Stimulated activated naive B cell treated with anti-CD40 and anti-IgM and Interleukin-4, amounts not matched to agents 10 μg/mL and 1 μg/mL and 100 μg/mL, for 72 hours (primary cell): ENCODE results near the gene LTB4R2.

Experiments used
- ATAC-seq, 2 donors: fragments of 150-1000 bp; cut with Tn5 transposase; replicated peaks; 2 replicates each; pipeline ENCODE4 v1.10.0; 2021; ENCODE audit warnings: moderate library complexity in 1 of 2
- DNase-seq: peaks from one replicate; pipeline ENCODE4 v3.0.0; 2021
- H3K27ac Mint-ChIP-seq: one replicate; pipeline ENCODE4 v1.8.0; 2022; ENCODE audit warnings: mild to moderate bottlenecking, mixed read lengths
- H3K27me3 Mint-ChIP-seq, 2 donors: one replicate each; pipeline ENCODE4 v1.8.0; 2022; ENCODE audit warnings: mixed read lengths in 2 of 2
- H3K36me3 Mint-ChIP-seq, 2 donors: one replicate each; pipeline ENCODE4 v1.8.0; 2022; ENCODE audit warnings: mixed read lengths in 2 of 2, mild to moderate bottlenecking in 1 of 2
- H3K4me1 Mint-ChIP-seq, 2 donors: one replicate each; pipeline ENCODE4 v1.8.0; 2022; ENCODE audit warnings: mixed read lengths in 2 of 2, mild to moderate bottlenecking in 1 of 2
- H3K4me3 Mint-ChIP-seq, 2 donors: one replicate each; pipeline ENCODE4 v1.8.0; 2022; ENCODE audit warnings: mild to moderate bottlenecking in 2 of 2, mixed read lengths in 2 of 2, moderate library complexity in 1 of 2
- H3K9me3 Mint-ChIP-seq, 2 donors: one replicate each; pipeline ENCODE4 v1.8.0; 2022; ENCODE audit warnings: mixed read lengths in 2 of 2, mild to moderate bottlenecking in 1 of 2

LTB4R2 gene

DNA sequence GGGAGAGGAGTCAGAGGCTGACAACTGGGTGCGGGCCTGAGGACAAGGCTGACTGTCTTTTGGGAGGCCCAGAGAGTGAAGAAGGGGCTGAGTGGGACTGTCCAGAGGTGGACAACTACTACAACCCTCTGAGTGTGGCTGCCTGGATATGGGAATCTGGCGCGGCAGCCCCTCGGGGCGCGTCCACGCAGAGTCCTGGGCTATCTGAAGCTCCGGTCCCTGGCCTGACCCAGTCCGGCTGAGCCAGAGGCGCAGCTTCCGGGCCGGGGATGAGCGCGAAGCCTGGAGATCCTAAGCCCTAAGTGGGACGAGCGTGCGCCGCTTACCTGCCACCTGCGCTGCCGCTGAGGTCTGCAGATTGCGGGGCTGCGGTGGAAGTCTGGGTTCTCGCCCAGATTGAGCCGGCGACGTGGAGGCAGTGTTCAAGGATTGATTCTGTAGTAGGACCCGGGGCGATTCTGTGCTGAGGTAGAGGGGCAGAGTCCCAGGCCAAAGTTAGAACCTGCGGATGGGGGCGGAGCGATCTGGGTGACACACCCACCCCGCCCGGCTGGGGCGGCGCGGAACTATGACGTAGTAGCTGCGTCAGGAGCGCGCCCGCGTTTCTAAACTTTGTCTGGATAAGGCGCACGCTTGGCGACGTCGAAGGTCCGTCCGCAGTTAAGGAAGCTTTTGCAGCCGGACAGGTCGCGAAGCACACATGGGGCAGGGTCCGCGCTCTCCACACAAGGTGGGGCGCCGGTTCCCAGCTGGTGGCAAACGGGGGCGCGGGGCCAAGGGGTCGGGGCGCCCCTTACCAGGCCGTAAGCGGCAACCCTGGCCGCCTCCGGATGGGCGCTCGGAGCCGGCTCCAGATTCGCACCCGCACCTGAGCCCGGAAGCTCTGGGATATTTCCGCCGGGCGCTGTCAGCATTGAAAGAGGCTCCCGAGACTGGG is 10.4 kb upstream of the LTB4R2 start, which contains the start of the genes DHRS1 and NOP9:
Gene DHRS1 (minus strand): TSS at position 526 of the 937 bp plus-strand sequence. CDS start 674 bp downstream, outside the sequence.
Gene NOP9 (plus strand): TSS at position 596 of the 937 bp plus-strand sequence. CDS start 105 bp downstream, at position 701.
- H3K4me3 Mint-ChIP-seq, result peak within 1 kb of the TSS; percentile 94 to 95
- DNase-seq (peak; percentile 87), ATAC-seq (peak; percentile 78 to 88)
- H3K27ac Mint-ChIP-seq, result peak within 1 kb of the TSS; percentile 96
- no peaks in the 10 kb centered on the region for H3K27me3 Mint-ChIP-seq
- peaks cover 31 to 43% of the 10 kb centered on the region in 2 donors for H3K4me1 Mint-ChIP-seq
- H3K9me3 Mint-ChIP-seq, result no peaks in the 10 kb centered on the region
- H3K36me3 Mint-ChIP-seq, result peaks cover 32 to 54% of the 10 kb centered on the region in 2 donors

DNA sequence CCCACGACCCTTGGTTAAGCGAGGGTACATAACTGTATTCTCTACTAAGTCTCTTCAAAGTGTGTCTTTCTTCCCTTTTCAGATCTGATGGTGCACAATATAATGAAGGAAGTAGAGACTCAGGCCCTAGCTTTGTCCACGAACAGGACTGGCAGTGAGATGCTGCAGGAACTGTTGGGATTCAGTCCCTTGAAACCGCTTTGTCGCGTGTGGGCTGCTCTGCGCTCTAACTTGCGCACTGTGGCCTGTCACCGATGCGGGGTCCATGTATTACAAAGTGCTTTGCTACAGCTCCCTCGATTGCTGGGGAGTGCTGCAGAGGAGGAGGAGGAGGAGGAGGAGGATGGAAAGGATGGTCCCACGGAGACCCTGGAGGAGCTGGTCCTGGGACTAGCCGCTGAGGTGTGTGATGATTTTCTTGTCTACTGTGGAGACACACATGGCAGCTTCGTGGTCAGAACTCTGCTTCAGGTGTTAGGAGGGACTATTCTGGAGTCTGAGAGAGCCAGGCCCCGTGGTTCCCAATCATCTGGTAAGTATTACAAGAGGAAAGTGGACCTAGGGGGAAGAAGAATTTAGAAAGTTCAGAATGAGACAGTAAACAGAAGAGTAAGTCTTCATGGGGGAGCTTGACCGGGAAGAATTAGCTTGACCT is 9.5 kb upstream of the LTB4R2 start:
- Mint-ChIP-seq H3K4me1 (peaks cover 31 to 43% of the 10 kb centered on the region in 2 donors), H3K27ac (peak overlapping the region; percentile 96), H3K27me3 (no peaks in the 10 kb centered on the region), H3K9me3 (no peaks in the 10 kb centered on the region), H3K36me3 (peaks cover 35 to 57% of the 10 kb centered on the region in 2 donors), H3K4me3 (peak overlapping the region; percentile 94 to 95)
- no peak for DNase-seq
- no peak for ATAC-seq

DNA sequence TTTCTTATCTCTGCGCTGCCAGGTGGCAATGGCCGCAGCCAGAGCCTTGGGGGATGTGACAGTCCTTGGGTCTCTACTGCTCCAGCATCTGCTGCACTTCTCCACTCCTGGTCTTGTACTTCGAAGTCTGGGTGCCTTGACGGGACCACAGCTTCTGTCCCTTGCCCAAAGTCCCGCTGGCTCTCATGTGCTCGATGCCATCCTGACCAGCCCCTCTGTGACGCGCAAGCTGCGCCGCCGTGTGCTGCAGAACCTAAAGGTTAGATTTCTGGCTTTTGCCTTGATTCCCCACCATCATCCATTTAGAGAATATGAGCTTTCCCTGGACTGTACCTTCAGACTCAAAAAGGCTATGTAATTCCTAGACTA is 5.9 kb upstream of the LTB4R2 start:
- Mint-ChIP-seq H3K27ac (no peak overlapping the region), H3K4me1 (peaks cover 21 to 39% of the 10 kb centered on the region in 2 donors), H3K4me3 (no peak overlapping the region)

DNA sequence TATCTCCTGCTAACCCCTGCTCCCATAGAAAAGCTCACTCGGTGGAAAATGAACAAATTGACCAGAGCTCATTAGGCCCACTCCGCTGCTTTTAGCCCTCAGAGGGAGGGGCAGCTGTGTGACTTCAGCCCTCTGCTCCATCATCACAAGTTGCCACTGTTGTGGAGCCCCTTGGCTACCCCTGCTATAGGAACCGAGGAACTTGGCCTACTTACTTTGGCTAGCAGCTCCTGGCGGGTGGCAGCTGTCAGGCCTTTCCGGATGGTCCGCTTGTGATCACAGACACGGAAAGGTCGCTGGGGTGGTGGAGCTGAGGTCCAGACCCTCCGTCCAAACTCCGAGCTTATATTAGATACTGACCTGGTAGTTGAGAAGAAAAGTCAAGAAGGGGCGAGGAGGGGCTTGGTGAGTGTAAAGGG is 2.8 kb upstream of the LTB4R2 start:
- H3K4me1 Mint-ChIP-seq, result peaks cover 33 to 54% of the 10 kb centered on the region in 2 donors
- H3K4me3 Mint-ChIP-seq, result no peak overlapping the region
- peaks cover 43 to 72% of the 10 kb centered on the region in 2 donors for H3K36me3 Mint-ChIP-seq
- peak overlapping the region; percentile 25 for H3K27ac Mint-ChIP-seq
- H3K9me3 Mint-ChIP-seq, result no peaks in the 10 kb centered on the region
- DNase-seq (no peak), ATAC-seq (no peak)
- H3K27me3 Mint-ChIP-seq, result no peaks in the 10 kb centered on the region

More for the DNA sequence above, 5.9 kb upstream of the LTB4R2 start:
- Mint-ChIP-seq H3K27me3 (no peaks in the 10 kb centered on the region), H3K9me3 (no peaks in the 10 kb centered on the region), H3K36me3 (peaks cover 37 to 73% of the 10 kb centered on the region in 2 donors)
- no peak for ATAC-seq
- no peak for DNase-seq

DNA sequence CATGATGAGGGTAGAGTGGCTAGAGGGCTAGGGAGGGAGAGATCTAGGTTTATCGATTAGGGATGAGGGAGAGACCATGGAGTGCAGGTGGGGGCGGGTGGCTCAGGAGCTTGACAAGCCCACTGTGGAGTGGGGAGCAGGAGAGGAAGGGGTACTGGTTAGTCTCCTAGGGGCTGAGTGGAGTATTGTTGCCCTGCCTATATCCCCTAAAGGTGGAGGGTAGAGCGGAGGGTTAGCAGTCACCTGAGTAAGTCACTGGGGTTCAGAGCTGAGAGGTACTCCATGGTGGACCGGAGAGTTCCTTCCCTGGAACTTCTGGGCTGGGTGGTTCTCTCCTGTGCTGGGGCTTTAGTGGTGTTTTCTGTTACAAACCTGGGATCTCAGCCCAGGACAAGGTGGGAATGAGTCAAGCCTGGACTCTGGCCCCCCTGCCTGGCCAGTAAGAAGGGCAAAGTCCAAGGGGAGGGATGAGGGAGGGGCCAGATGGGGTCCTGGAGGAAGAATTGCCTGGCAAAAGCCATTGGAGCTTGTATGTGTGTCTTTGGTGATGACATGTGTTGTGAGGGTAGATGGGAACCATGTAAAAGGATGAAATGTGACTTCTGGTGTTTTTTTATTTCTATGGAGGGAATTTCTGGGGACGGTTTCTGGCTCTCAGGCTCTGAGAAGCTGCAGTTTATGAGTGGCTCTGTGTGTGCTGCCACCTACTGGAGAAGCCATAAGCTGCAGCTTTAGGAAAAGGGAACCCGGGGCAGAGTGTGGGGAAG is 2.2 kb upstream of the LTB4R2 start, which contains the start of gene CIDEB:
Gene CIDEB (minus strand): TSS at position 403 of the 767 bp plus-strand sequence. CDS start 119 bp downstream, at position 284.
- Mint-ChIP-seq H3K36me3 (peaks cover 37 to 71% of the 10 kb centered on the region in 2 donors), H3K4me3 (no peak within 1 kb of the TSS), H3K9me3 (no peaks in the 10 kb centered on the region), H3K4me1 (peaks cover 39 to 60% of the 10 kb centered on the region in 2 donors), H3K27me3 (no peaks in the 10 kb centered on the region), H3K27ac (peak within 1 kb of the TSS; percentile 25)
- peak; percentile 13 to 30 for ATAC-seq
- DNase-seq, result peak; percentile 50

DNA sequence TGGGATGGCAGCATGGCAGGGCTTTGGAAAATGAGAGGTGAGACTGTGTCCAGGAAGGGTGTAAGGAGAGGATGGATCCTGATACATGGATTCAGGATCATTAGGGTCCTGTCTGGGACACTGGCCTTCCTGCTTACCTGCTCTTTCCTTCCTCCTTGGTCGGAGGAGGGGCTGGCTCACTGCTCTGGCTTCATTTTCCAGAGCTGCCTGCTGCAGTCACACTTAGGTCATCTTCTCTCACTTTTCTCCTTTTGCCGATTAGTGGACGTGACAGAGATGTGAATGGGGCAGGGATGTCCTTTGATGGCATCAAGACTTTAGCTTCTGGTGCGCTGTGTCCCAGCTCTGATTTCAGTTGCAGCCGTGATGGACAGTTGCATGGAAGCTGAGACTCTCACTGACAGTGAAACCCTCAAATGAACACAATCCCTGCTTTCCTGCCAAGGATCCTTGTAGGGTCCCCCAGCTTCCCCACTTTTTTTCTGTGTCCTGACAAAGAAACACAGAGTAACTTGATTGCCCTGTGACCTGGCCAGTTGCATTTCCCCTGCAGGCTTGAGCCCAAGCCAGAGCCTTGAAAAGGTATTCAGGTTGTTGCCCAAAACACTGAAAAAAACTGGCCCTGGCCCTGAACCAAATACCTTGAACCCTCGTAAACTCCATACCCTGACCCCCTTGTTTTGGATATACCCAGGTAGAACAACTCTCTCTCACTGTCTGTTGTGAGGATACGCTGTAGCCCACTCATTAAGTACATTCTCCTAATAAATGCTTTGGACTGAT is 1.4 kb upstream of the LTB4R2 start:
- H3K36me3 Mint-ChIP-seq, result peaks cover 33 to 71% of the 10 kb centered on the region in 2 donors

DNA sequence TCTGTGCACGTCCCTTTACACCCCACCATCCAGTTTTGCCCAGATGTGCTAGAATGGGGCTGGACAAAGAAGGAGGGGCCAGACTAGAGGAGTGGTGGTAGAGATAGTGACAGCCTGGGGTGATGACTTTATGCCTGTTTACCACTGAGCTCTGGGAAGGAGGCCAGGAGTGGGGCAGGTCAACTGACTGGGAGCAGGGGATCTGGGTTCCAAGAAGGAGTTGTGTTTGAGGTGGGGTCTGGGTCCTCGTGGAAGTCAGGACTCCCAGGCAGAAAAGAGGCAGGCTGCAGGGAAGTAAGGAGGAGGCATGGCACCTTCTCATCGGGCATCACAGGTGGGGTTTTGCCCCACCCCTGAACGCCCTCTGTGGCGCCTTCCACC is 315 bp downstream of the LTB4R2 start:
- no peak for DNase-seq
- ATAC-seq, result no peak
- no peaks in the 10 kb centered on the region for H3K9me3 Mint-ChIP-seq
- H3K36me3 Mint-ChIP-seq, result peaks cover 24 to 61% of the 10 kb centered on the region in 2 donors
- H3K4me3 Mint-ChIP-seq, result peak overlapping the region; percentile 18 to 79
- H3K27ac Mint-ChIP-seq, result peak overlapping the region; percentile 63
- peaks cover 59 to 83% of the 10 kb centered on the region in 2 donors for H3K4me1 Mint-ChIP-seq
- H3K27me3 Mint-ChIP-seq, result no peaks in the 10 kb centered on the region

More for the DNA sequence above, 1.4 kb upstream of the LTB4R2 start:
- DNase-seq, result no peak
- ATAC-seq, result no peak
- H3K27me3 Mint-ChIP-seq, result no peaks in the 10 kb centered on the region
- H3K4me3 Mint-ChIP-seq, result no peak overlapping the region
- no peak overlapping the region for H3K27ac Mint-ChIP-seq
- H3K9me3 Mint-ChIP-seq, result no peaks in the 10 kb centered on the region
- H3K4me1 Mint-ChIP-seq, result peaks cover 46 to 68% of the 10 kb centered on the region in 2 donors

DNA sequence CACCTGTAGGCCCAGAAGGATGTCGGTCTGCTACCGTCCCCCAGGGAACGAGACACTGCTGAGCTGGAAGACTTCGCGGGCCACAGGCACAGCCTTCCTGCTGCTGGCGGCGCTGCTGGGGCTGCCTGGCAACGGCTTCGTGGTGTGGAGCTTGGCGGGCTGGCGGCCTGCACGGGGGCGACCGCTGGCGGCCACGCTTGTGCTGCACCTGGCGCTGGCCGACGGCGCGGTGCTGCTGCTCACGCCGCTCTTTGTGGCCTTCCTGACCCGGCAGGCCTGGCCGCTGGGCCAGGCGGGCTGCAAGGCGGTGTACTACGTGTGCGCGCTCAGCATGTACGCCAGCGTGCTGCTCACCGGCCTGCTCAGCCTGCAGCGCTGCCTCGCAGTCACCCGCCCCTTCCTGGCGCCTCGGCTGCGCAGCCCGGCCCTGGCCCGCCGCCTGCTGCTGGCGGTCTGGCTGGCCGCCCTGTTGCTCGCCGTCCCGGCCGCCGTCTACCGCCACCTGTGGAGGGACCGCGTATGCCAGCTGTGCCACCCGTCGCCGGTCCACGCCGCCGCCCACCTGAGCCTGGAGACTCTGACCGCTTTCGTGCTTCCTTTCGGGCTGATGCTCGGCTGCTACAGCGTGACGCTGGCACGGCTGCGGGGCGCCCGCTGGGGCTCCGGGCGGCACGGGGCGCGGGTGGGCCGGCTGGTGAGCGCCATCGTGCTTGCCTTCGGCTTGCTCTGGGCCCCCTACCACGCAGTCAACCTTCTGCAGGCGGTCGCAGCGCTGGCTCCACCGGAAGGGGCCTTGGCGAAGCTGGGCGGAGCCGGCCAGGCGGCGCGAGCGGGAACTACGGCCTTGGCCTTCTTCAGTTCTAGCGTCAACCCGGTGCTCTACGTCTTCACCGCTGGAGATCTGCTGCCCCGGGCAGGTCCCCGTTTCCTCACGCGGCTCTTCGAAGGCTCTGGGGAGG is 985 bp downstream of the LTB4R2 start, which contains the start of gene LTB4R:
Gene LTB4R (plus strand): TSS at position 857 of the 959 bp plus-strand sequence. CDS start 4,150 bp downstream, outside the sequence.
- H3K27me3 Mint-ChIP-seq, result no peaks in the 10 kb centered on the region
- peak within 1 kb of the TSS; percentile 76 to 79 for H3K4me3 Mint-ChIP-seq
- DNase-seq (peak; percentile 65), ATAC-seq (peak; percentile 78 to 82)
- H3K36me3 Mint-ChIP-seq, result peaks cover 24 to 58% of the 10 kb centered on the region in 2 donors
- no peaks in the 10 kb centered on the region for H3K9me3 Mint-ChIP-seq
- peaks cover 59 to 82% of the 10 kb centered on the region in 2 donors for H3K4me1 Mint-ChIP-seq
- peak within 1 kb of the TSS; percentile 84 for H3K27ac Mint-ChIP-seq

DNA sequence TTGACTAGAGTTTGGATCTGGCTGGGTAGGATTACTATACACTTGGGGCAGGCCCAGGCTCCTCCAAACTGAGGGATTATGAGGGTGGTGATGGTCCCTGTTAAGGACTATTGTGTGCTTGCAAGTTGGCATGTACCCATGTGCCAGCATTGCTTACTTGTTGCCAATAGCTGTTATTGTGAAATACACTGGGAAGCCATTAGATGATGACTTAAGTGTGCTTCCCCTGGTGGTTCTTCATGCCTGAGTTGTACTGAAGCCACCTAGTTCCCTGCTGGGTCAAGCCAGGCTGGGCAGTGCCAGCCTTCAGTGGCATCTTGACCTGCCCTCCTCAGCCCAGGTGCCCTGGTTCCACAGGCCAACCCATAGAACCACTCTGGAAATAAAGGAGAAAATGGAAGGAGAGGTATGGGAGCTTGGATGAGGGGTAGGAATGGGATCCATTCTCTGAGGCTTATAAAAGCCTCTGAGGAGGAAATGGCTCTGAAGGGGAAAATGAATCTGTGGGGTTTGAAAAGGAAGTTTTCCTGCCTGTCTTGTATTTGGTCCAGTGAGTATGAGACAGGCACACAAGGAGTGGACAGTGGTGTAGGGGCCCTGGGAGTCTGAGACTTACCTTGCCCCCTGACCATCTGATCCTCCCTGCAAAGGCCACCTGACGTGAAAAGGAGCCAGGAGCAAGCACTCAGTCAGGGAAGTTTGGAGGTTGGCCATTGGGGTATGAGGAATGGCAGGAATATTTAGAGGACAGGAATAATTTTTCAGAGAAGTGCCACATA is 2.1 kb downstream of the LTB4R2 start:
- DNase-seq (no peak), ATAC-seq (no peak)
- Mint-ChIP-seq H3K4me1 (peaks cover 59 to 79% of the 10 kb centered on the region in 2 donors), H3K27me3 (no peaks in the 10 kb centered on the region), H3K9me3 (no peaks in the 10 kb centered on the region), H3K36me3 (peaks cover 24 to 47% of the 10 kb centered on the region in 2 donors), H3K4me3 (peak overlapping the region; percentile 76 to 79), H3K27ac (peak overlapping the region; percentile 25)

DNA sequence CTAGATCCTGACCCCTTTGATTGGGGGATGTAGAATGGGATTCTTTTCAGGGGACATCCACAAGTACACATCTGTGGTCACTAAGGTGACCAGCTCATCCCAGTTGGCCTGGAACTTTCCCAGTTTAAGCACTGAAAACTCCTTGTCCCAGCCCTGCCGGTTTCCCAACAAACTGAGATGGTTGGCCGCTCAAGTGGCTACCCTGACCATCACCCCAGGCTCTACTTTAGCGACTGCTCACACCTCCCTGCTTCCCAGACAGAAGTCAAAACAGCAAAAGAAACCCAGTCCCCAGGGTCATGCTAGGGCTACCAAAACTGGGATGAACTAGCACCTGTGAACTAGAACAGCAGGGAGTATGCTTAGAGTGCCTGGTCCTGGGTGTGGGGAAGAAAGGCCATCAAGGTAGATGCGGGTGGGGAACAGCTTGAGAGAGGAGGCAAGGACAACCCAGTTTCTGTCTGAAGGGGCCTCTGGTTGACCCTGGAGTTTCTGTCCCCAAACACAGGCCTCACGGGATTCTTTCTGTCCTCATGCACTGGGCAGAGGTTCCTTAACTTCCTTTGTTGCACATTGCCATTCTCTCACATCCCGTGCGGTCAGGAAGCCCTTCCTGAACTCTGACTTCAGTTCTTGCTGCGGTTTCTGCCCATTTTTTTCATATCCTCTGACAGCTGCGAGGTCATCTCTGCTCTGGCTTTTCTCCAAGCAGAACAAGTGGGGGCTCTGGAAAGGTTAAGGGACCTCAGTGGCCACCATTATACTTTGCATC is 3.0 kb downstream of the LTB4R2 start:
- H3K27ac Mint-ChIP-seq, result peak overlapping the region; percentile 59
- no peak overlapping the region for H3K4me3 Mint-ChIP-seq

DNA sequence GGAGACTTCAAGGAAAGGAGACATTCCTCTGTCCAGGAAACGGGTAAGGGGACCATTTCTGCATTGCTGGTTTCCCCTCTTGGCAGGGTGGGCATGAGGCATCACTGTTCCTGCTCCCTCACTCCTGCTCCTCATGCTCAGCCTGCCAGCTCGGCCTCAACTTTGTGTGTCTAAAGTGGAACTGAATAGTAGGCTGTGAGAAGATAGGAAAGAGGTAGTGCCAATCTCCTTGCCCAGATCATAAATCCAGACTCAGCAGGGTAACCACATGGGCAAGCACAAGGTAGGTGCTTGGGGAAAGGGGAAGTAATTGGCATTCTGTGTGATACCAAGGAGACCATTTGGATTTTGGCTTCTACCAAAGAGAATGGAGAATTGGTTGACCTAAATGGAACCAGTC is 4.0 kb downstream of the LTB4R2 start:
- no peak for ATAC-seq
- H3K27ac Mint-ChIP-seq, result peak overlapping the region; percentile 31
- H3K4me3 Mint-ChIP-seq, result peak overlapping the region in 1 of 2 donors; percentile 31
- H3K27me3 Mint-ChIP-seq, result no peaks in the 10 kb centered on the region
- H3K9me3 Mint-ChIP-seq, result no peaks in the 10 kb centered on the region
- DNase-seq, result no peak
- peaks cover 52 to 67% of the 10 kb centered on the region in 2 donors for H3K4me1 Mint-ChIP-seq
- H3K36me3 Mint-ChIP-seq, result peaks cover 15 to 34% of the 10 kb centered on the region in 2 donors

More for the DNA sequence above, 3.0 kb downstream of the LTB4R2 start:
- peak in 1 of 2 donors; percentile 6 for ATAC-seq
- H3K4me1 Mint-ChIP-seq, result peaks cover 56 to 75% of the 10 kb centered on the region in 2 donors
- no peaks in the 10 kb centered on the region for H3K27me3 Mint-ChIP-seq
- no peak for DNase-seq
- peaks cover 21 to 41% of the 10 kb centered on the region in 2 donors for H3K36me3 Mint-ChIP-seq
- no peaks in the 10 kb centered on the region for H3K9me3 Mint-ChIP-seq
